ENCODE results near the gene NUBPL.

Gene NUBPL

GRCh38 chr14:31561155-31561846 lies at the start of gene NUBPL:
NUBPL (plus strand) TSS chr14:31561404; CDS start chr14:31561440, 36 bp downstream.
- DNase-seq: peak; percentile 43 to 96 (median 88)

GRCh38 chr14:31527087-31527486 lies 34.1 kb upstream of the NUBPL start:
- DNase-seq: no peak

GRCh38 chr14:31527546-31527945 lies 33.7 kb upstream of the NUBPL start:
- DNase-seq: no peak

GRCh38 chr14:31529053-31529452 lies 32.2 kb upstream of the NUBPL start:
- no peak for DNase-seq

- no peak for DNase-seq
Observed at GRCh38 chr14:31530136-31530535, 31.1 kb upstream of the NUBPL start.

GRCh38 chr14:31536201-31536960 lies 24.8 kb upstream of the NUBPL start:
- DNase-seq: no peak

GRCh38 chr14:31541702-31542101 lies 19.5 kb upstream of the NUBPL start:
- no peak for DNase-seq

- DNase-seq: no peak
Observed at GRCh38 chr14:31543969-31544799, 17.0 kb upstream of the NUBPL start.

- no peak for DNase-seq
Observed at GRCh38 chr14:31544816-31545215, 16.4 kb upstream of the NUBPL start.

- no peak for DNase-seq
Observed at GRCh38 chr14:31545328-31545727, 15.9 kb upstream of the NUBPL start.

GRCh38 chr14:31549817-31550216 lies 11.4 kb upstream of the NUBPL start:
- DNase-seq: no peak

- DNase-seq: no peak
Observed at GRCh38 chr14:31550589-31550988, 10.6 kb upstream of the NUBPL start.

GRCh38 chr14:31556191-31556590 lies 5.0 kb upstream of the NUBPL start:
- DNase-seq: no peak

GRCh38 chr14:31559939-31560338 lies 1.3 kb upstream of the NUBPL start:
- no peak for DNase-seq

- DNase-seq: no peak
Observed at GRCh38 chr14:31560759-31561154, 447 bp upstream of the NUBPL start.

- no peak for DNase-seq
Observed at GRCh38 chr14:31564194-31564593, 3.0 kb downstream of the NUBPL start.

- no peak for DNase-seq
Observed at GRCh38 chr14:31566456-31566855, 5.3 kb downstream of the NUBPL start.

- DNase-seq: no peak
Observed at GRCh38 chr14:31567655-31568054, 6.5 kb downstream of the NUBPL start.

- DNase-seq: no peak
Observed at GRCh38 chr14:31568161-31568560, 7.0 kb downstream of the NUBPL start.

- no peak for DNase-seq
Observed at GRCh38 chr14:31568671-31569070, 7.5 kb downstream of the NUBPL start.

- no peak for DNase-seq
Observed at GRCh38 chr14:31572955-31573354, 11.8 kb downstream of the NUBPL start.

- DNase-seq: no peak
Observed at GRCh38 chr14:31576949-31577348, 15.7 kb downstream of the NUBPL start.

Measured in amygdala (tissue), 56 donors.